Measurements from ENCODE around the gene LSS.
"Not testable (repeated sequence)": the region's sequence is repeated elsewhere in the genome, so short reads cannot be mapped to it uniquely, and the experiment has no call there.

LSS gene

DNA sequence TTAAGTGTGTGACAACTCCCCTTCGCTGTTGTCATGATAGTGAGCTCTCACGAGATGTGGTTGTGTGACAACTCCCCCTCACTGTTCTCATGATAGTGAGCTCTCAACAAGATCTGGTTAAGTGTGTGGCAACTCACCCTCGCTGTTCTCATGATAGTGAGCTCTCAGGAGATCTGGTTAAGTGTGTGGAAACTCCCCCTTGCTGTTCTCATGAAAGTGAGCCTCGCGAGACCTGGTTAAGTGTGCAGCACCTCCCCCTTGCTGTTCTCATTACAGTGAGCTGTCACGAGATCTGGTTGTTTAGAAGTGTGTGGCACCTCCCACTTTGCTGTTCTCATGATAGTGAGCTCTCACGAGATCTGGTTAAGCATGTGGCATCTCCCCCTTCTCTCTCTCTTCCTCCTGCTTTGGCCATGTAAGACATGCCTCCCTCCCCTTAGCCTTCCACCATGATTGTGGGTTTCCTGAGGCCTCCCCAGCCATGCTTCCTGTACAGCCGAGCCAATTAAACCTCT, 25.1 kb upstream of the LSS start:
- no peak overlapping the region; the same call in 1 of the 2 replicates for H3K4me3 ChIP-seq (ENCODE audit: low read length)
- TF ChIP-seq ZNF274 (IDR thresholded peaks at IDR 0.05; ENCODE audit: low read depth, low read length) = no peak

DNA sequence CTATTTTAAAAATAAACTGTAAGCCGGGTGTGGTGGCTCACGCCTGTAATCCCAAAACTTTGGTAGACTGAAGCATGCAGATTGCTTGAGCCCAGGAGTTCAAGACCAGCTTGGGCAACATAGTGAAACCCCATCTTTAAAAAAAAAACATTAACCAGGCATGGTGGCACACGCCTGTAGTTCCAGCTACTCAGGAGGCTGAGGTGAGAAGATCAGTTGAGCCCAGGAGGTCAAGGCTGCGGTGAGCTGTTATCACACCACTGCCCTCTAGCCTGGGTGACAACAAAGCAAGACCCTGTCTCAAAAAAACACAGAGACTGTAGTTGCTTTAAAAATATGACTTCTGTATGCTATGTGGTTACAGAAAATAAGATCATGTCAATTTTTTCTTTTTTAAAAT, 24.3 kb upstream of the LSS start:
- H3K4me3 ChIP-seq (ENCODE audit: low read length) = no peak overlapping the region
- TF ChIP-seq ZNF274 (IDR thresholded peaks at IDR 0.05; ENCODE audit: low read depth, low read length) = no peak

DNA sequence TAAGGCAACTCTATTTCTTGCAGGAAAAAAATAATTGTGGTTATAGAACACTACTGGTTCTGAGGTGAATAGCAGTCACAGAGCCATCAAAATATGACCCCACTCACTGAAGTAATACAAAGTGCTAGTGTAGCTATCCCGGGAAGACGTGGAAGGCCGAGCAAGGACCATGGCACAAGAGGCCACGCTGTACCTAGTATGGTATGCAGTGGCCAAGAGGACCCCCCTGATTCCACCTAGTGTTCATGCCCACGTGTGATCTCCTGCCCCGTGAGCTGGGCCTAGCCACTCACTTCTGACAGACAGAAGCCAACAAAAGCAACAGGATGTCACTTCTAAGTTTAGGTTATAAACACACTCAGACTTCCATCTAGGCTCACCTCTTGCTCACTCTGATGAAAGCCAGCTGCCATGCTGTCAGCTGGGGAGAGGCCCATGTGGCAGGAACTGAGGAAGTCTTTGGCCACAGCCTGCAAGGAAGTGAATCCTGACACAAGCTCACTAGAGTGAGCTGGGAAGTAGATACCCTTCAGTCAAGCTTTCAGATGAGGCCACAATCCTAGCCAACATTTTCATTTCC, 21.7 kb upstream of the LSS start:
- no peak overlapping the region for H3K4me3 ChIP-seq (ENCODE audit: low read length)
- TF ChIP-seq ZNF274 (IDR thresholded peaks at IDR 0.05; ENCODE audit: low read depth, low read length) = no peak

DNA sequence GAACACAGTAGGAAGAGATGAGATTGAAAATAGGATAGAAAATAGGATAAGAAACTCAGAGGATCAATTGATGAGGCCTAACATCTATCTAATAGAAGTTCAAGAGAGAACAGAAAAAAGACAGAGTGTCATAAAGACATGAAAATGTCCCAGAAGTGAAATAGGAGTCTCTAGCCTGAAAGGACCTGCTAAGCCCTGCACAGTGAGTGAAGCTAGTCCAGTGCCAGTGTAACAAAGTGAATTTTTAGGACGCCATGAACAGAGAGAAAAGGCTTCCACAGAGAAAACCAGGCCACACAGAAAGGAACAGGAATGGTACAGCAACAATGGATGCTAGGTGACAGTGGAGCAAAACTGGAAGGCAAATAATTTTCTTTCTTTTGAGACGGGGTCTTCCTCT, 20.3 kb upstream of the LSS start:
- H3K4me3 ChIP-seq (ENCODE audit: low read length) = no peak overlapping the region
- no peak for TF ChIP-seq ZNF274 (IDR thresholded peaks at IDR 0.05; ENCODE audit: low read depth, low read length)

DNA sequence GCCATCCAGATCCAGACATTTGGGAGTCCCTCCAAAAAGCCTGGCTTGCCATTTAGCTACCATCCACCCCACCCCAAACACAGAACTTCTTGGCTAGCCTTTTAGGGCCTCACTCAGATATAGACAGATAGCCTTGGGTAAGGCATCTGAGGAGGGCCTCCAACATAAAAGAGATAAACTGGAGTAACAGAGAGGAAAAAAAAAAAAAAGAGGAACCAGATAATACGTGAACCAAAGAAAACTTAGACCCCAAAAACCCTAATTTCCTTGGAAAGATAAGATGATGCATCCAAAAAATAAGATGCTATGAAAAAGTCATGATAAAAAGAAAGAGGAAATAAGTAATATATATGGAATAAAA, 19.8 kb upstream of the LSS start:
- H3K4me3 ChIP-seq (ENCODE audit: low read length) = no peak overlapping the region
- TF ChIP-seq ZNF274 (IDR thresholded peaks at IDR 0.05; ENCODE audit: low read depth, low read length) = no peak

DNA sequence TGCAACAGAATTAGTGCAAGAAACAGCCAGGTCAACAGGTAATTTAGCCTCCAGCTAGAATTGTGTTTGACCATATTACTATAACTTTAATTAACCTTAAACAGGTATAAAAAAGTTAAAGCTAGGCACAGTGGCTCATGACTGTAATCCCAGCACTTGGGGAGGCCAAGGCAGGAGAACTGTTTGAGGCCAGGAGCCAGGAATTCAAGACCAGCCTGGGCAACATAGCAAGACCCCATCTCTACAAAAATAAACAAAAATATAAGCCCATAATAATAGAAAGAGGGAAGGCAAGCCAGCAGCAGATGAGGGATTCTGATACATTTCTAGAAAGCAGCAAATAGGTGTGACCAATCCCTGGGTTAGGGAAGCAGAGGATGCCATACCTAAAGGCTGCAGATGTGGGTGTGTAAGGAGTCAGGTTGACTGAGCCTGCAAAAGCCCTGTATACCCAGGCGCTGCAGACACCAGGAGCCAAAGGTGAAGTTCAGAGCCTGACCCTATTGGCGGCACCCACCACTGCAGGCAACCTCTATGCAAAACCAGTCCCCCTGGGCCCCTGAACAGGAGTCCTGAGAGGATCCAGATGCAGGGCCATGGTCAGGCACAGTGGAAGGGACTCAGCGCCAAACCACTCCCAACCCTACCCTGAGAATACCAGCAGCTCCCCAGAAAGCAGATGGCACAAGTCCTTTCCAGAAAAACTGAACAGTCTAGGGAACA, 19.3 kb upstream of the LSS start:
- no peak overlapping the region for H3K4me3 ChIP-seq (ENCODE audit: low read length)
- TF ChIP-seq ZNF274 (IDR thresholded peaks at IDR 0.05; ENCODE audit: low read depth, low read length) = no peak

DNA sequence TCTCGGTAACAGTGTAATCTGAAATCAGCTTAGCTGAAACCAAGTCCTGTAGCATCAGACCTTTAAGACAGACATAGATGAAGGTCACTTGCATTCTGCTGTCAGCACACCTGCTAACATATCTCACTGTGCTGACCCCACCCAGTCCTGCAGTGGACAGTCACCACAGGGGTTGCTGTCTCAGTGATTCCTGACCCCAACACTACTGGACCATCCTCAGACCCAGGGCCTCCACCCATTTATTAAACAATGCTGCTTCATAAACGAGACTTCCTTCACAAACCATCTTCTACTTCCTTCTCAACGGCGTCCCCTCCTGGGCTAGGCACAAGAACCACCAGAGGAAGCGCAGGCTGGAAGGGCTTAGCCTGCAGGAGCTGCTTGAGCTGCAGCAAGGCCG, 17.8 kb upstream of the LSS start:
- H3K4me3 ChIP-seq (ENCODE audit: low read length) = no peak overlapping the region
- TF ChIP-seq ZNF274 (IDR thresholded peaks at IDR 0.05; ENCODE audit: low read depth, low read length) = no peak

DNA sequence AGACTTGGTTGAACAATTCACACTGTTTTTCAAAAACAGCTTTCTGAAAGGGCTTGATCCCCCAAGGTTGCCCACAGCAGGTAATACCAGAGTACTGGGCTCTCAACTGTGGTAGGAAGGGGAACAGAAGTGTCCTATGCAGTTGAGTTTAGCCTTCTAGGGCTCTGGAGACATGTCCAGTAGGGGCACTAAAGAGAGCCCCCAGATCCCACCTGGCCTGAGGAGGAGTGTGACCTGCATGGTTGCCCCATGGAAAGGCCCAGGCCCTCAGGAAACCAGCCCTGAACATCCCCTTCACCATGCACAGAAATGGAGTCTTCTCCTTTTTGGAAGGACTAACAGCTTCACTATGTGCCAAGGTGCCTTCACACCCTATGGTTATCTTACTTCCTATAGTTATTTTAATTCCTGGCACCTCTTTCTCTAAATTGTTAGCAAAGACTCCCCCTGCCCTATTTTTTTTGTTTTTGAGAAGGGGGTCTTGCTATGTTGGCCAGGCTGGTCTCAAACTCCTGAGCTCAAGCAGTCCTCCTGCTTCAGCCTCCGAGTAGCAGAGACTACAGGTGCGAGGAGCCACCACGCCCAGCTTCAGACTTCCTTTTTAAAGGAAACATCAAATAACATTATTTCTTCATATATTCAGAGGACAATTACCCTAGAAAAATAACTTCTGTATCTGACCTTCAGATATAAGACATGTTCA, 16.8 kb upstream of the LSS start:
- H3K4me3 ChIP-seq (ENCODE audit: low read length) = no peak overlapping the region
- TF ChIP-seq ZNF274 (IDR thresholded peaks at IDR 0.05; ENCODE audit: low read depth, low read length) = no peak

DNA sequence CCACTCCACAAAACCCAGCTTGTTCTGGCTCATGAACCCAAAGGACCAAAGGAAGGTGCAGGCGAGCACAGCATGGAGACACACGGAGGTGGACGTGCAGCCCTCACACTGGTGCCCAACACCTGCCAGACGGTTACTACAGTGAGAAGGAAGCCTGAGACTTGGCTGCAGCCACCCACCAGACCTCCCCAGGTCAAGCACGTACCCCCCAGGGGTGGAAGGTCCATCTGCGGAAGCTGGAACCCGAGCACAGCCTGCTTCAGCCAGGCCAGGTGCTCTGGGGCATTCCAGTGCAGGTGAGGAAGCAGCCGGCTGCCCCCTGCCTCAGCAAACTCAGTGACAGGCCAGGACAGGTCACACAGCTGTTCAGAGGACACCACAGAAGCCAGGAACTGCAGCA, 16.0 kb upstream of the LSS start:
- H3K4me3 ChIP-seq (ENCODE audit: low read length) = no peak overlapping the region
- no peak for TF ChIP-seq ZNF274 (IDR thresholded peaks at IDR 0.05; ENCODE audit: low read depth, low read length)

DNA sequence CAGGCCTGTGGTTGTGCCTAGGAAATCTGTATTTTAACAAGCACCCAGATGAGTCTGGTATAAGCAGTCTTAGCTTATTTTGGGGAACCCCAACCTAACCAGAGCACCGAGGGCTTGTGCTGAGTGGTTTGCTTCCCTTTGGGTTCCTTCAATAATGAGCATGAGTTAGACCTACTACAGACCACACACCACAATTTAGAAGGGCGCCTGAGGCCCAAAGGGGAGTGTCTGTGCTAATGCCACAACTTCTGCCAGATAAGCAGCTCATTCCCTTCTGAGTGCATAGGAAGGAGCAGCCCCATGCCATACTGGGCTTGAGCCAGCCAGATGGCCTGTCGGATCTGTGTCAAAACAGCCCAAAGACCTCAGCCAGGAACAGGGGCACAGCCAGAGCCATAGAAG, 15.4 kb upstream of the LSS start:
- TF ChIP-seq ZNF274 (IDR thresholded peaks at IDR 0.05; ENCODE audit: low read depth, low read length) = no peak

DNA sequence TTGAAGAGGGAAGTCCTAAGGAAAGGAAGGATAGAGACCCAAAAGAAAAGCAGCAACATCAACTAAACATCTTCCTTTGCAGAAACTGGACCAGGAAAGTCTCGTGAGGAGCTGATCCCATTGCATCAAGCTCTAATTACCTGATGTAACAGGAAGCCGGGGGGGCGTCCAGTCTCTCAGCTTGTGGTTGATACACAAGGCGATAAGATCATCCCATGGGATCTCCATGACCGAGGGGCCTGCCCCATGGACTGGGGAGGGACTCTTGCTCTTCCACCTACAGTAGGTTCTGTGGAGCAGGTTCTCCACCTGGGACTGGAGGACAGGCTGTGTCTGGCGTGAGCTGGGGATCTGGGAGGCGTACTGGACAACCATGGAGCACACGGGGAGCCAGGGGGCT, 14.8 kb upstream of the LSS start:
- TF ChIP-seq ZNF274 (IDR thresholded peaks at IDR 0.05; ENCODE audit: low read depth, low read length) = no peak

More for the DNA sequence above, 15.4 kb upstream of the LSS start:
- H3K4me3 ChIP-seq (ENCODE audit: low read length) = no peak overlapping the region

DNA sequence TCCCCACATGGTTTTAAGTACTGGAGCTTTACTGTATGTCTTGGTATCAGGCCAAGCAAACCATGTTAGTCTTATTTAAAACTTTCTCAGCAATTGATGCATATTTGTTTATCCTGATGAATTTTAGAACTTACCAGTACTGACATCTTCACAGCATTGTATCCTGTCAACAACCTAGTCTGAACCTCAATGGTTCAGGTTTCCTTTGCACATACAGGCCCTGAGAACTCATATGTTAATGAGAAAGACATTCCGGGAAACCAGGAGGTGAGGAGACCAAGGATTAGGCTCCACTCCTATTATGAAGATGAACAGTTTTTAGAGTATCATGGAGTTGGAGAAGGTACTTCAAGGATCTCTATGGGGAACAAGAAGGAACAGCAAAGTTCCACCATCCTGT, 13.0 kb upstream of the LSS start:
- H3K4me3 ChIP-seq (ENCODE audit: low read length) = not testable (repeated sequence)

More for the DNA sequence above, 14.8 kb upstream of the LSS start:
- H3K4me3 ChIP-seq (ENCODE audit: low read length) = no peak overlapping the region

DNA sequence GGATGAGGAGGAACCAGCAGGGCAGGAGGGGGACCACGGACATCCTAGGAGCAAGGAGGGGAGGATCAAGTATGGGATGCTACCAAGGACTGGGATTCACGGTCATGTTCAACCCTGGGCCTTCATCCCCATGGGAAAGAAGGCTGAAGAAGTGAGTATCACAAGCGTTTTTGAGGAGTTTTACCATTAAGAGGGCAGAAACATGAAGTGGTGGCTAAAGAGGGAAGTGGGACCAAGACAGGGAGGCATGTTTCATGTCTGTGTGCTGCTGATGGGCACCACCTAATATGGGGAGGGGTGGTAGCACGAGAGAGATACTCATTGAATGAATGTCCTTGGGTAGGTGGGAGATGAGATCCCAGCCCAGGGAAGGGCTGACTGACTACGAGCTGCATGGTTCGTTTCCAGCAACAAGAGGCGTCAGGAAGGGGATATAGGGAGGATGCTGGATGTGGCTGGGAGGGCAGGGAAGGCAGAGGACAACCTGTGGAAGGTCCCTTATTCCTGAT, 11.3 kb upstream of the LSS start:
- no peak for TF ChIP-seq ZNF274 (IDR thresholded peaks at IDR 0.05; ENCODE audit: low read depth, low read length)
- no peak overlapping the region for H3K4me3 ChIP-seq (ENCODE audit: low read length)

DNA sequence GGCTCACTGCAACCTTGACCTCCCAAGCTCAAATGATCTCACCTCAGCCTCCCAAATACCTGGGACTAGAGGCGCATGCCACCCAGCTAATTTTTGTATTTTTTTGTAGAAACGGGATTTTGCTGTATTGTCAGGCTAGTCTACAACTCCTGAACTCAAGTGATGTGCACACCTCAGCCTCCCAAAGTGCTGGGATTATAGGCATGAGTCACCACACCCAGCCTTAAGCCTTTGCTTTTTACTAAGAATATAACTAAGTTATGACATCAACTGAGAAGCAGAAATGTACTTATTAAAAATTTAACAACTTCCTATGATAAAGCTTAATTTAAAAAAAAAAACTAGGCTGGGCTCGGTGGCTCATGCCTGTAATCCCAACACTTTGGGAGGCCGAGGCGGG, 8.9 kb upstream of the LSS start:
- H3K4me3 ChIP-seq (ENCODE audit: low read length) = no peak overlapping the region
- no peak for TF ChIP-seq ZNF274 (IDR thresholded peaks at IDR 0.05; ENCODE audit: low read depth, low read length)

DNA sequence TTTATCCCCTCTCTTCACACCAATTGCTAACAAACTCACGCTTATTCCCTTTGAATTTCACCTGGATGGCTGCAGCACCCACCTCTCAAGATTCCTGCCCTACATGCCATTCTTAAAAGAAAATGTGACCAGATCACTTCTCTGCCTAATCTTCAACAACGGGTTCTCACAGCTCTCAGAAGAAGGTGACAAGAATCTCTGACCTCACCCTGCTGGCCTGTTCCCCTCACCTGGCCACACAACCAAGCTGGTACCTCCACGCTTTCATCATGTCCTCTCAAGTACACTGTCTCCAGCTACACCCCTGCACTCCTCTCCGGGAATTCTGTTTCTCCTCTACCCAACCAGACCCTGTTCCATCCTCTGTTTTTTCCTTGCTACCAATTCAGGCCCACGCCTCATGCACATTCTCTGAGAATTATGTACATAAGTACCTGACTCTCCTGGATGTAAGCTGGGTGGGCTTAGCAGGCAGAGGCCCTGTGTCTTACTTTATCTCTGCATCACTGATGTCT, 5.9 kb upstream of the LSS start:
- no peak for TF ChIP-seq ZNF274 (IDR thresholded peaks at IDR 0.05; ENCODE audit: low read depth, low read length)
- H3K4me3 ChIP-seq (ENCODE audit: low read length) = no peak overlapping the region

All from GM08714 (cell line).